Measurements from ENCODE around the gene KCNK10. TPM values are rescaled to one million over a fixed set of nuclear protein-coding genes. Genes with fewer than 3 reads are reported as not detected.

Gene KCNK10
- total RNA-seq, 2 experiments from 2014 or later: not detected

- Mint-ChIP-seq H3K27ac (no peak overlapping the region), H3K36me3 (ENCODE audit: low read depth) (no peaks in the 10 kb centered on the region), H3K4me1 (ENCODE audit: low read depth) (no peaks in the 10 kb centered on the region), H3K27me3 (peaks cover 28% of the 10 kb centered on the region), H3K4me3 (no peak overlapping the region), H3K9me3 (no peaks in the 10 kb centered on the region)
- intact Hi-C loops (cut with DNase I, micrococcal nuclease): no loop called here
- Histone ChIP-seq H3K4me1 (ENCODE audit: insufficient read depth, low read length) (no peaks in the 10 kb centered on the region), H3K27ac (ENCODE audit: low read depth in 1 of 2, low read length in 2 of 2) (no peak overlapping the region), H3K36me3 (ENCODE audit: insufficient read depth, low read length) (no peaks in the 10 kb centered on the region), H3K4me3 (ENCODE audit: low read length) (no peak overlapping the region), H3K27me3 (ENCODE audit: control insufficient read depth in 1 of 2, insufficient read depth in 2 of 2, low read length in 2 of 2) (peaks cover 0 to 4% of the 10 kb centered on the region in 2 experiments), H3K9me3 (ENCODE audit: control insufficient read depth in 1 of 2, insufficient read depth in 1 of 2, low read length in 2 of 2) (no peaks in the 10 kb centered on the region)
- TF ChIP-seq, protein P1, sequence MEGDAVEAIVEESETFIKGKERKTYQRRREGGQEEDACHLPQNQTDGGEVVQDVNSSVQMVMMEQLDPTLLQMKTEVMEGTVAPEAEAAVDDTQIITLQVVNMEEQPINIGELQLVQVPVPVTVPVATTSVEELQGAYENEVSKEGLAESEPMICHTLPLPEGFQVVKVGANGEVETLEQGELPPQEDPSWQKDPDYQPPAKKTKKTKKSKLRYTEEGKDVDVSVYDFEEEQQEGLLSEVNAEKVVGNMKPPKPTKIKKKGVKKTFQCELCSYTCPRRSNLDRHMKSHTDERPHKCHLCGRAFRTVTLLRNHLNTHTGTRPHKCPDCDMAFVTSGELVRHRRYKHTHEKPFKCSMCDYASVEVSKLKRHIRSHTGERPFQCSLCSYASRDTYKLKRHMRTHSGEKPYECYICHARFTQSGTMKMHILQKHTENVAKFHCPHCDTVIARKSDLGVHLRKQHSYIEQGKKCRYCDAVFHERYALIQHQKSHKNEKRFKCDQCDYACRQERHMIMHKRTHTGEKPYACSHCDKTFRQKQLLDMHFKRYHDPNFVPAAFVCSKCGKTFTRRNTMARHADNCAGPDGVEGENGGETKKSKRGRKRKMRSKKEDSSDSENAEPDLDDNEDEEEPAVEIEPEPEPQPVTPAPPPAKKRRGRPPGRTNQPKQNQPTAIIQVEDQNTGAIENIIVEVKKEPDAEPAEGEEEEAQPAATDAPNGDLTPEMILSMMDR (IDR thresholded peaks at IDR 0.05): no peak
- POLR2A ChIA-PET: interaction anchor here (1.0 kb wide), 1 partner anchor 10 kb away, joined by 4 read pairs; no protein-coding TSS in a partner anchor
- DNase-seq (no peak), ATAC-seq (ENCODE audit: poor library complexity) (no peak)
- CTCF ChIA-PET: no interaction called here
Measured at GRCh38 chr14:88272390-88273269, 50.4 kb downstream of the KCNK10 start.

DNA sequence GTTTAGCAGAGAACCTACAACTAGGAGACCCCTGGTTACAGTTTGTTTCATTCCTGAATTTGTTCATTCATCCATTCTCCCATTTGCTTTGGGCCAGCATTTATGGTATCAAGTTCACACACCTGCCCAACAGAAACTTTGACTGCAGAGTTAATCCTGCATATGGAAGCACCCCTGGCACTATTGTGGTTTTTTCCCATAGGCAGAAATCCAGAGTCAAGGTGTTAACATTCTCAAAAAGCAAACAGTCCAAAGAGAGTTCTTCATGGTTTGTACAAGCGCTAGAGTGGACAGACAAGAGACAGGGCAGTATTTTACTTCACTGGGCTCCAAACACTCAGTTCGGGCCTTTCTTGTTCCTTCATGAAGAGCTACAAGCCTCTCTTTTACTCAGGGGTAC, 51.9 kb downstream of the KCNK10 start:
- Histone ChIP-seq H3K4me3 (ENCODE audit: low read length) (no peak overlapping the region), H3K36me3 (ENCODE audit: insufficient read depth, low read length) (no peaks in the 10 kb centered on the region), H3K9me3 (ENCODE audit: control insufficient read depth in 1 of 2, insufficient read depth in 1 of 2, low read length in 2 of 2) (no peaks in the 10 kb centered on the region), H3K27me3 (ENCODE audit: control insufficient read depth in 1 of 2, insufficient read depth in 2 of 2, low read length in 2 of 2) (peaks cover 0 to 4% of the 10 kb centered on the region in 2 experiments), H3K27ac (ENCODE audit: low read depth in 1 of 2, low read length in 2 of 2) (no peak overlapping the region), H3K4me1 (ENCODE audit: insufficient read depth, low read length) (no peaks in the 10 kb centered on the region)
- Mint-ChIP-seq H3K4me3 (no peak overlapping the region), H3K36me3 (ENCODE audit: low read depth) (no peaks in the 10 kb centered on the region), H3K27ac (no peak overlapping the region), H3K27me3 (peaks cover 19% of the 10 kb centered on the region), H3K9me3 (no peaks in the 10 kb centered on the region), H3K4me1 (ENCODE audit: low read depth) (no peaks in the 10 kb centered on the region)
- DNase-seq: no peak
- intact Hi-C loops (cut with DNase I, micrococcal nuclease): no loop called here
- ChIA-PET CTCF (no interaction called here), POLR2A (no interaction called here)
- no peak for ATAC-seq (ENCODE audit: poor library complexity)
- TF ChIP-seq, protein P1 (IDR thresholded peaks at IDR 0.05): no peak

DNA sequence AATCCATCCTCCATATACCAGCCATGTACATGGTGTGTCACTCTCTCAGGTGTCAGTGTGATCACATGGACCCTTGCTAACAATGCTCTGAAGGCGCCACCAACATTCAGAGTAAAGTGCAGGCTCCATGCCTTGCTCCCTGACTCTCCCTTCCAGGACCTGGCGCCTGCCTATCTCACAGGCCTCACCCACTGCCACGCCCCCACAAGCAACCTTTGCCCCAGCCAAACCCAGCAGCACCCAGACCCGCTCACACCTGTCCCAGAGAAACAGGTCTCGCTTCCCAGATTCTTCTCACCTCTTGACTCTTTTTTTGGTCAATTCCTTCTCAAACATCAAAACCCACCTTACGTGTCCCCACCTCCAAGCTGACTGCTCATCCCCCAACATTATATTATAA, 52.3 kb downstream of the KCNK10 start:
- H3K27me3 ChIP-seq (ENCODE audit: control insufficient read depth in 1 of 2, insufficient read depth in 2 of 2, low read length in 2 of 2): peaks cover 0 to 4% of the 10 kb centered on the region in 2 experiments
- DNase-seq (no peak), ATAC-seq (ENCODE audit: poor library complexity) (no peak)
- Mint-ChIP-seq H3K36me3 (ENCODE audit: low read depth) (no peaks in the 10 kb centered on the region), H3K4me3 (no peak overlapping the region), H3K9me3 (no peaks in the 10 kb centered on the region), H3K27ac (no peak overlapping the region), H3K4me1 (ENCODE audit: low read depth) (no peaks in the 10 kb centered on the region), H3K27me3 (peaks cover 21% of the 10 kb centered on the region)
- no peak overlapping the region for H3K27ac ChIP-seq (ENCODE audit: low read depth in 1 of 2, low read length in 2 of 2)
- no peaks in the 10 kb centered on the region for H3K4me1 ChIP-seq (ENCODE audit: insufficient read depth, low read length)
- H3K4me3 ChIP-seq (ENCODE audit: low read length): no peak overlapping the region
- no peaks in the 10 kb centered on the region for H3K36me3 ChIP-seq (ENCODE audit: insufficient read depth, low read length)
- ChIA-PET POLR2A (no interaction called here), CTCF (no interaction called here)
- intact Hi-C loops (cut with DNase I, micrococcal nuclease): no loop called here
- TF ChIP-seq, protein P1 (IDR thresholded peaks at IDR 0.05): no peak
- no peaks in the 10 kb centered on the region for H3K9me3 ChIP-seq (ENCODE audit: control insufficient read depth in 1 of 2, insufficient read depth in 1 of 2, low read length in 2 of 2)
